GM19043 (cell line): ENCODE measurements around the gene RPP25.
"Not testable (repeated sequence)": the region's sequence is repeated elsewhere in the genome, so short reads cannot be mapped to it uniquely, and the experiment has no call there.

Experiments used
- ATAC-seq: cut with Tn5 transposase; IDR thresholded peaks from one replicate; pipeline ENCODE4 v1.9.1; 2021; ENCODE audit warnings: low read depth; ENCODE audit not compliant: unreplicated experiment

RPP25 gene

GRCh38 chr15:74964794-74965193 is 8.2 kb upstream of the RPP25 start:
- ATAC-seq: no peak

DNA sequence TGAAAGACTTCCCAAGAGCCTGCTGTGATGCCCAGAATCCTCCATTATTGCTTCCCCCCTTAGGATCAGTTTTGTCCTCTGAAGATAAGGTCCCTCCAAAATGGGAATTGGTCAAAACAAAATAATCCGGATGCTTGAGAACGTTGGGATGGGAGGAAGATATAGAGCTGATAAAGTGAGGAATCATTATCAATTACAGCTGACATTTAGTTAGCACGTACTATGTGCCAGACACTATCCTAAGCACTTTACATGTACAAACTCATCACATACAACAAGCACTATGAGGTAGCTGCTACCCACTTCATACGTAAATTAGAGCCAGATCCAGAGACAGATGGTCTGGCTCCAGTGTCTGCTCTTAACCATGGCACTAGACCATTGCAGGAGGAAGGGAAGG is 6.6 kb upstream of the RPP25 start:
- no peak for ATAC-seq

DNA sequence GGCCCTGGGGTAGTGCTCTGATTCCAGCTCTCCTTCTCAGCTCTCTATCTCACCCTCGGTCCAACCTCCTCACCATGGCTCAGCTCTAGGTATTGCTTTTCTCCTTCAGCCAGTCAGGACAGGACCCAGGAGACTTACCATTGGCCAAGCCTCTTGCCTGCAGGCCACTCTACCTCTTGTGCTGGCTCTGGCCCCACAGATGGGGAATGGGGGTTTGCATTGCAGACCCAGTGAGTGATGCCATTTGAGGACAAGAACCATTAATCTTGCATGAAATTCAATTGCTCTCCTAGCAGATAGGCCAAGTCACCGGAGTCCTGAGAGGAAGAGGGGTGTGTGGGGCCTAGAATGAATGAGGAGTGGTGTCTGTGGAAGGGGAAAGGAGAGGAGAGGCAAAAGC is 6.1 kb upstream of the RPP25 start:
- no peak for ATAC-seq

GRCh38 chr15:74962219-74962618 is 5.6 kb upstream of the RPP25 start:
- no peak for ATAC-seq

GRCh38 chr15:74961616-74962015 is 5.0 kb upstream of the RPP25 start:
- ATAC-seq: no peak

GRCh38 chr15:74960995-74961588 is 4.5 kb upstream of the RPP25 start:
- no peak for ATAC-seq

GRCh38 chr15:74960286-74960685 is 3.7 kb upstream of the RPP25 start:
- no peak for ATAC-seq

DNA sequence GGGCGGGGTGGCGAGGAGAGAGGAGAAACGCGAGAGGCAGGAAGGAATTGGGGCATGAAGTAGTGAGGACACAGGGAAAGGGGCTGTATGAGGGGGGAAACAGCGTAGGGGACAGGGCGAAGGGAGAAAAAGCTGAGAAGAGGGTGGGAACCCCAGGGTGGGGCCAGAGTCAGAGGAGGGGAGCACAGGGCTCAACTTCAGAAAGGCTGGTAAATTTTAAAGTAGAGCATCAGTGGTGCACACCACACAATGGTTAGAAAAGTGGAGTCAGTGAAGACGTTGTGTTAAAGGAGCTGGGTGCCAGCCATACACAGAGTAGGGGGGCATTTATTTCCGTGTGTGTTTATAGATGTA is 3.0 kb upstream of the RPP25 start:
- no peak for ATAC-seq

GRCh38 chr15:74958908-74959585 is 2.5 kb upstream of the RPP25 start:
- ATAC-seq: no peak

GRCh38 chr15:74958320-74958907 is 1.8 kb upstream of the RPP25 start:
- ATAC-seq: no peak

DNA sequence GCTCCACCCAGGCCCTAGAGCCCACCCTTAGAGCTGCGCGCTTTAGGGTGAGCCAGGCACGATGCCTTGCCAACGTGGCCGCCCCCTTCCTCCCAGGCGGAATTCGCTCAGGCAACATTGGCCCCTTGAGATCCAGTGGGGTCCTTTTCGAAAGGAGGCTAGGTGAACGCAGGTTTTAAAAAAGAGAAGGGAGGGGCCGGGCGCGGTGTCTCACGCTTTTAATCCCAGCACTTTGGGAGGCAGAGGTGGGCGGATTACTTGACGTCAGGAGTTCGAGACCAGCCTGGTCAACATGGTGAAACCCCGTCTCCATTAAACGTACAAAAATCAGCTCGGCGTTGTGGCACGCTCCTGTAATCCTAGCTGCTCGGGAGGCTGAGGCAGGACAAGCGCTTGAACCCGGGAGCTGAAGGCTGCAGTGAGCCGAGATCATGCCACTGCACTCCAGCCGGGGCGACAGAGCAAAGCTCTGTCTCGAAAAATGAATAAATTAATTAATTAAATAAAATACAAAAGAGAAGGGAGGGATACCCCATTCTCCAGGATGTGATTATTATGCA is 984 bp upstream of the RPP25 start:
- no peak for ATAC-seq

DNA sequence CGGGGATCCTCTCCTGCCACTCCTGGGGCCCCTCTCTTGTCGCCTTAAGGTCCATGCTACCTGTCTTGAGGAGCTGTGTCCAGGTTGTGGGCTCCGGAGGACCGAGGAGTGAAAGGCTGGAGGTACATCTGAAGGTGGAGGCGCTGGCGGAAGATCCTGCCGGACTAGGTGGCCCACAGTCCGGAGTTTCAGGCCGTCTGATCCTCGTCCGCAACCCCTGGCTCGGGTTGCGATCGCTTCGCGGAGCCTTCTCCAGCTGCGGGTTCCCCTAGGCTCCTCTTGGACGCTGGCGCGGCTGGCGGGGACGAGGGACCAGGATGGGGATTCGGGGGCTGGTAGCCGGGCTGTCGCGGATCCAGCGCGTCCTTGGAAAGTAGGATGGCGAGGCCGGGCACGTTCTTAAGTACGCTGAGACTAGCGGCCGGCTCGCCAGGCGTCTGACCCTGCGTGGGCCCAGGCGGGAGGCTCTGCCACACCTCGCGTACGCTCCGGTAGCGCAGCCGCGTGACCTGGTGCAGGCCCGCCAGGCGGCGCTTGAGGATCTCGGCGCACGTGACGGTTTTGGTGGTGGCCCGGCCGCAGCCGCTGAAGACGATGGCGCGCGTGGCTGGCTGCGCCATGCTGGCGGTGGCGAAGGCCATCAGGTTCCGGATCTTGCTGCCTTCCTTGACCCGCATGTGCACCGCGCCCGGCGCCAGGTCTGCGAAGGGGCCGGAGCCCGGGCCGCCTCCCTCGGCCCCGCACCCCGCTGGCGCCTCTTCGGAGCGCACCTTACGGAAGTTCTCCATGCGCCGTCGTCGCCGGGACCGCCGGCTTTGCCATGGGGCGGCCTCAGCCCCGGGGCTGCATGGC is 550 bp downstream of the RPP25 start:
- ATAC-seq: peak; percentile 43

- no peak for ATAC-seq
These were observed 1.6 kb downstream of the RPP25 start for GRCh38 chr15:74955017-74955416.

- no peak for ATAC-seq
These were observed 2.1 kb downstream of the RPP25 start for GRCh38 chr15:74954515-74954914.

DNA sequence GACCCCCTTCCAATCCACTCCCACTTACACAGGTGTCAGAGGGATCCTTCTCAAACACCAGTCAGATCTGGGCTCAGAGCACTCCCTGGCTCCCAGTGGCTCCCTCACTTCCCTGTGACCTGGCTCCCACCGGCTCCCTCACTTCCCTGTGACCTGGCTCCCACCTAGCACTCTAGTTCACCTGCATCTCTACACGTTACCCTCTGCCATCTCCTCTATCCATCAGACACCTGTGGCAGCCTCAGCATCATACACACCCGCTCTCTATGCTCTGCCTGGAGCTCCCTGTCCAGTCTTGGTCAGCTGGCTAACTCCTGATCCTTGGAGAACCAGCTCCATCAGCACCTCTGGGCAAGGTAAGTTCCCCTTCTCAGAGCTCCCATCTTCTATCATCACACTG is 5.6 kb downstream of the RPP25 start:
- ATAC-seq: no peak

- no peak for ATAC-seq
These were observed 6.3 kb downstream of the RPP25 start for GRCh38 chr15:74950078-74950908.

GRCh38 chr15:74937590-74938371 is 18.8 kb downstream of the RPP25 start, which contains the start of gene COX5A:
COX5A (minus strand) TSS chr15:74938073; CDS start chr15:74938014, 59 bp downstream.
- ATAC-seq: peak; percentile 87

DNA sequence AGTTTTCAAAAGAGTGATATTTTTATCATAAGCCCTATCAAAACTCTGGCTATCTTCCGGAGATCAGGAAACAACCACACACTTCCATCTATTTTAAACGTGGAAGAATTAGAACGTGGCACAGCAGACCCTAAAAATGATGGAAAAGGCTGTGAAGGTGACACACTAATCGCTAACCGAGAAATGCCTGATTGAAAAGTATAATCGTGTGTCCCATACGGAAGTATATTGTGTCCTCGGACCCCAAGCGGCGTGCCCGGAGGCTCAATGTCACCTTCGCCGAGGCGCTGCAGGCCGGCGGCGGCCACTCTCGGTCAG is 19.3 kb downstream of the RPP25 start:
- ATAC-seq: no peak

DNA sequence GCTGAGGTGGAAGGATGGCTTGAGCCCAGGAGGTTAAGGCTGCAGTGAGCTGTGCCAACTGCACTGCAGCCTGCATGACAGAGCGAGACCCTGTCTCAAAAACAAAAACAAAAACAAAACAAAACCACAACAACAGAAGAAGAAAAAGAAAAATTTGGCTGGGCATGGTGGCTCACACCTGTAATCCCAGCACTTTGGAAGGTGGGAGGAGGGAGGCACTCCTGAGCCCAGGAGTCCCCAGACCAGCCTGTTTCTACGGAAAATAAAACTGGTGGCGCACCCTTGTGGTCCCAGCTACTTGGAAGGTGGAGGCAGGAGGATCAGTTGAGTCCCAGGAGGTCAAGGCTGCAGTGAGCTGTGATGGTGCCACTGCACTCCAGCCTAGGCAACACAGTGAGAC is 21.4 kb downstream of the RPP25 start:
- not testable (repeated sequence) for ATAC-seq

DNA sequence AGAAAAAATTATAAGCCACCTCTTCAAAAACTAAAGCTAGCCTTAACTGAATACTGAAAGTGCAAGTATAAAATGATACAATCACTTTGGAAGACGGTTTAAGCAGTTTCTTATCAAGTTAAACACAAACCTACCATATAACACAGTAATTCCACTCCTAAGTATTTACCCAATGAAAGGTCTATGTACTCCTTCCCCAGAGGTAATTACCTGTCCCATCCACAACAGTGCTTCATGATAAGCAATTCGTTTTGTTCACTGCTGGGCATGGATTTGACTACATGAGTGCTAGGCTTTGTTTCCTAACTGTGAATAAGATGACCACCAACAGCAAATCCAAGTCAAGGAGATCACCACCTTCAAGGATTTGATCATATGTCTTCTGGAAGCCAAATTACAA is 23.0 kb downstream of the RPP25 start:
- no peak for ATAC-seq
